Measurements from ENCODE around the gene PHLPP1. TPM values are rescaled to one million over a fixed set of nuclear protein-coding genes. Genes with fewer than 3 reads are reported as not detected.

PHLPP1 gene
- total RNA-seq, 4 donors from 2014 or later: 5.5 to 9.7 (median 8.0) TPM

DNA sequence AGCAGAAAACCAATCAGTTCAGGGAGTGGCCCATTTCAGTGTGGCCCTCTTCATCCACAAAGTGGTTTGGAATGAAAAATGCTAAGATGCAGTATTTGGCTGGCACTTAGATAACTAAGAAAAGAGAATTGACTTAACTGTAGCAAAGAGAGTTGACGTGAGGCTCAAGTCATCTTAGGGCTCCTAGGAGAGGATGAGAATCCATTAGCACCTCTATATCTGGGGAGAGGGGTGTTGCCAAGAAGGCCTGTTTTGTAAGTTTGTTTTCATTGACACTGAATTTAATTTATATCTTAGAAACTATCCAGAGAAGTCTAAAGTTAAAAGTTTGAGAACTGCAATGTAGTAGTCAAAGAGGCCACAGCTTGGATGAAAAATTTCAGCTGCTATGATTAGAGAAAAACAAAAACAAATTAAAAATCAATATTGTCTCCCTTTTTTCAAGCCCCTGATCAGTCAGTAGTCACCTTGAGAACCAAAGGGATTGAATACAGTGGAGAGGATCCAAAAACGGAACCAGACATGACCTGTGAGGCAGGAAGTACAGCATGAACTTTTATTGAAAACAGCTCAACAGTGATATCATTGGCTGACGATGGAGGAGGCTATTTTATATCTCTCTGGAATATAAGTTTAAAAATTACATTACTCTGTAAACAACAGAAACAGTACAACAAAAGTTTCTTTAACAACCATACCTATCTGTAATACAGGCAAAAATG lies 52.7 kb downstream of the PHLPP1 start:
- ATAC-seq (no peak), DNase-seq (no peak)
- TF ChIP-seq POLR2A (IDR thresholded peaks at IDR 0.05): no peak
- TF ChIP-seq, protein P1, sequence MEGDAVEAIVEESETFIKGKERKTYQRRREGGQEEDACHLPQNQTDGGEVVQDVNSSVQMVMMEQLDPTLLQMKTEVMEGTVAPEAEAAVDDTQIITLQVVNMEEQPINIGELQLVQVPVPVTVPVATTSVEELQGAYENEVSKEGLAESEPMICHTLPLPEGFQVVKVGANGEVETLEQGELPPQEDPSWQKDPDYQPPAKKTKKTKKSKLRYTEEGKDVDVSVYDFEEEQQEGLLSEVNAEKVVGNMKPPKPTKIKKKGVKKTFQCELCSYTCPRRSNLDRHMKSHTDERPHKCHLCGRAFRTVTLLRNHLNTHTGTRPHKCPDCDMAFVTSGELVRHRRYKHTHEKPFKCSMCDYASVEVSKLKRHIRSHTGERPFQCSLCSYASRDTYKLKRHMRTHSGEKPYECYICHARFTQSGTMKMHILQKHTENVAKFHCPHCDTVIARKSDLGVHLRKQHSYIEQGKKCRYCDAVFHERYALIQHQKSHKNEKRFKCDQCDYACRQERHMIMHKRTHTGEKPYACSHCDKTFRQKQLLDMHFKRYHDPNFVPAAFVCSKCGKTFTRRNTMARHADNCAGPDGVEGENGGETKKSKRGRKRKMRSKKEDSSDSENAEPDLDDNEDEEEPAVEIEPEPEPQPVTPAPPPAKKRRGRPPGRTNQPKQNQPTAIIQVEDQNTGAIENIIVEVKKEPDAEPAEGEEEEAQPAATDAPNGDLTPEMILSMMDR (IDR thresholded peaks at IDR 0.05 in 4 of 5, conservative IDR thresholded peaks at IDR 0.05 in 1 of 5): no peak
- peaks cover 16 to 17% of the 10 kb centered on the region in 2 donors for H3K4me1 ChIP-seq
- intact Hi-C loops (cut with DNase I; ENCODE audit: low total_unique reads): no loop called here
- no peak overlapping the region for H3K4me3 ChIP-seq
- H3K27me3 ChIP-seq: no peaks in the 10 kb centered on the region
- no peak overlapping the region for H3K27ac ChIP-seq
- in situ Hi-C loops (cut with MboI; ENCODE audit: low sequenced_read_pairs in 4 of 4): no loop called here
- H3K9me3 ChIP-seq: no peaks in the 10 kb centered on the region
- H3K36me3 ChIP-seq: no peaks in the 10 kb centered on the region

DNA sequence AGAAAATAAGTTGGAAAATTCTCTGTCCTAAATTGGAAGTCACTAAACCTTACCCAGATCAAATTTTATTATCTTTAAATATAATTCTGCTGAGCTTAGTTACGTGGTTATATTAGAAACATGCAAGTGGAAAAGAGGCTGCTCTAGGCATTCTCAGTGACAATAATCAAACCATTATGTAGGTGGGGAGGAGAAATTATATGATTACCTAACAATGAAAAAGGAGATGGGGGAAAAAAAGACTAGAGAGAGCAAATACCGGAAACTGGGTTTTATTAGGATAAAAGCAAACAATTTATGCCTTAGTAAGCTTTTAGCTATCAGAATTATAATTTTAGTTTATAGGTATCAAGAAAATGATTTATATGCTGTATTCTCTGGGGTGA lies 53.2 kb downstream of the PHLPP1 start:
- no peak for ATAC-seq
- Histone ChIP-seq H3K9me3 (no peaks in the 10 kb centered on the region), H3K4me1 (peaks cover 16 to 17% of the 10 kb centered on the region in 2 donors), H3K4me3 (no peak overlapping the region), H3K27ac (no peak overlapping the region), H3K27me3 (no peaks in the 10 kb centered on the region), H3K36me3 (no peaks in the 10 kb centered on the region)
- intact Hi-C loops (cut with DNase I; ENCODE audit: low total_unique reads) (no loop called here), in situ Hi-C loops (cut with MboI; ENCODE audit: low sequenced_read_pairs in 4 of 4) (no loop called here)
- TF ChIP-seq, protein P1 (IDR thresholded peaks at IDR 0.05 in 4 of 5, conservative IDR thresholded peaks at IDR 0.05 in 1 of 5): no peak
- no peak for TF ChIP-seq POLR2A (IDR thresholded peaks at IDR 0.05)
- no peak for DNase-seq

DNA sequence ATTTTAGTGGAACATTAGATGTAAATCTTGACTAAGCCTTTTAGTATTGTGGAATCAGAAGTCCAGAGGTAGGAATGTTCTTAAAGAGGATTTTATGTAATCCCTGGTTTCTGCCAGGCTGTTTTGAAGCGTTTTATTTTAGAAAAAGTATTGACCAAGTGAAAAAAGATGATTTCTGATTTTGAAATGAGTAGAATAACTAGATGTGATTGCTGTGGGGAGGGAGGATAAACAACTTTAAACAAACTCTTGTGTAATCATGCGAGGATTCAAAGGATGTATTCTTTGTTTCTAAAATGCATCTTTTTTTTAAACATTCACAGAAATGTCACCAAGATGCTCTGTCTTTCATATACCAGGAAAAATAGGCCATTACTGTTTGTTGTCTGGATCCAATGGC lies 53.9 kb downstream of the PHLPP1 start:
- intact Hi-C loops (cut with DNase I; ENCODE audit: low total_unique reads): no loop called here
- in situ Hi-C loops (cut with MboI; ENCODE audit: low sequenced_read_pairs in 4 of 4): no loop called here
- no peaks in the 10 kb centered on the region for H3K36me3 ChIP-seq
- no peak overlapping the region for H3K27ac ChIP-seq
- DNase-seq (no peak), ATAC-seq (no peak)
- H3K27me3 ChIP-seq: no peaks in the 10 kb centered on the region
- H3K4me3 ChIP-seq: no peak overlapping the region
- peaks cover 18 to 20% of the 10 kb centered on the region in 2 donors for H3K4me1 ChIP-seq
- no peaks in the 10 kb centered on the region for H3K9me3 ChIP-seq
- no peak for TF ChIP-seq POLR2A (IDR thresholded peaks at IDR 0.05)
- TF ChIP-seq, protein P1 (IDR thresholded peaks at IDR 0.05 in 4 of 5, conservative IDR thresholded peaks at IDR 0.05 in 1 of 5): no peak

DNA sequence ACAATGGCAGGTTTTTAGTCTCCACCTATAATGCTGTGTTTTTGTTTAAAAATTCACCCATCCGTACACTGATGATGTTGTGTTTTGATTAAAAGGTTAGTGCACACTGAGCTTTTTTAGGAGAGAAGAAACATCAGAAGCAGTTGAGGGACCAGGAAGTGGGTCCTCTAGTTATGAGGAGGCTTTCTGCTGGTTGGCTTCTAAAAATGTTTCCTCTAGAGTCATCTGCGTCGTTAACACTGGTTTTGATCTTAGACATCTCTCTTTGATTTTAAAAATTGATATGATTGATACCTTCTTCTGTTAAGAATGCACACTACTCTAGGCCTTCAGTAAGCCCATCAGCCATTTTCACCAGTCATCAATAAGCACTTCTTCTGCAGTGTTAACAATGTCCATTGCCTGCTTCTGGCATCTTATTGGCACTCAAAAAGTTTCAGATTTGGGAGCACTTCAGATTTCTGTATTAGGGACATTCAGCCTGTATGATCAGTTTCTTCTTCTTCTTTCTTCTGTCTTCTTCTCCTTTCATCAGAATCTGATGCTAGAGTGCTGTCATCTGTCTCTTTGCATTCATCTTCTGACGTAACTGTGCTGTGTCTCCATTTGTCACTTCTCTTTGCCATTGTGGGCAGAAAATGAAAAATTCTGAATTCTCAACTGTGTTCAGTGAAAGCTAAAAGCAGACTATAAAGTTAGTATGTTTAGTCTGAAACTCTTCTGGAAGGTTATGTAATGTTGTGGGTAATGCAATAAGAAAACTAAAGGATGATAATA lies 56.3 kb downstream of the PHLPP1 start:
- Histone ChIP-seq H3K36me3 (no peaks in the 10 kb centered on the region), H3K4me3 (no peak overlapping the region), H3K9me3 (no peaks in the 10 kb centered on the region), H3K27ac (no peak overlapping the region), H3K27me3 (no peaks in the 10 kb centered on the region), H3K4me1 (peaks cover 20 to 22% of the 10 kb centered on the region in 2 donors)
- DNase-seq (no peak), ATAC-seq (no peak)
- intact Hi-C loops (cut with DNase I; ENCODE audit: low total_unique reads): no loop called here
- in situ Hi-C loops (cut with MboI; ENCODE audit: low sequenced_read_pairs in 4 of 4): no loop called here
- TF ChIP-seq, protein P1 (IDR thresholded peaks at IDR 0.05 in 4 of 5, conservative IDR thresholded peaks at IDR 0.05 in 1 of 5): no peak
- TF ChIP-seq POLR2A (IDR thresholded peaks at IDR 0.05): no peak

All from gastrocnemius medialis (tissue), 4 donors.